Right lobe of liver (tissue), 4 donors: ENCODE data around the gene COMMD4.

ENCODE experiments used
- POLR2A ChIP-seq: fragments of 450-650 bp; IDR thresholded peaks from one replicate; pipeline ENCODE4 v1.6.1; 2017; ENCODE audit warnings: antibody characterized with exemption, mild to moderate bottlenecking
- TF ChIP-seq, protein P1 (sequence below), 4 donors: fragments of 200-600 bp in 3 of 4; fragments of 450-650 bp in 1 of 4; IDR thresholded peaks; one replicate each; pipeline versions ENCODE4 v1.5.1 to v1.8.0; 2016 to 2022; ENCODE audit warnings: antibody characterized with exemption in 4 of 4, mild to moderate bottlenecking in 2 of 4
- donor health status: DM: no; HTN: no; CAD: no.
- donor health status: DM: no; HTN: no; CAD: no.
- donor health status: DM: no; HTN: yes; CAD: no.

DNA sequence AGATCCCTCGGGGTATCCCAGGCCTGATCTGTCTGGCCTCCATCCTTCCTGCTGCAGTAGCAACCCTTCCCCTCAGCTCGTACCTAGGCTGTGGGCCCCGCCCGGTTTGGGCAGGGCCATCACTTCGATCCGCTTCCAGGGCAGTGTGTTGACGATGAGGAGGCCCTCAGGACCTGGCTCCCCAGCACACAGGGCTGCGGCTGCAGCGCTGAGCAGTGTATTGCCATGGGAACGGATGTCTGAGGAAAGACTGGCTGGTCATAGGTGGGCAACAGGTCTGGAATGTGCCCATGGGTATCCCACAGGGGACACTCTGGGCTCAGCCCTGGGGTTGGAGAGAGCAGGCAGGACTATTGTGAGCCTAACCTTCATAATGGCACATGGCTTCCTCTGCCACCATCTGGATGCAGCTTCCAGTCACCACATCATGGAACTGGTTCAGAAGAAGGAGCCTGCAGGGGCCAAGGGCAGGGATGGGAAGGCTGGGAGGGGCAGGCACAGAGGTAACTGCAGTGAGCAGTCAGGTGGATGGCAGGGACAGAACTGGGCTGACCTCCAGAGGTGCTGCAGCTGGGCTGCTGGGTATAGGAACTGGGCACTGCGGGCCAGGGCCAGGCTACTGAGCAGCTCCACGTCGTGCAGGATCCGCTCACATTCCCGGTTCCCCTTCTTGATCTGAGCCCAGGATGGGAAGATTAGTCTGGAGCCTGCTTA, 23.8 kb downstream of the COMMD4 start:
- TF ChIP-seq, protein P1, sequence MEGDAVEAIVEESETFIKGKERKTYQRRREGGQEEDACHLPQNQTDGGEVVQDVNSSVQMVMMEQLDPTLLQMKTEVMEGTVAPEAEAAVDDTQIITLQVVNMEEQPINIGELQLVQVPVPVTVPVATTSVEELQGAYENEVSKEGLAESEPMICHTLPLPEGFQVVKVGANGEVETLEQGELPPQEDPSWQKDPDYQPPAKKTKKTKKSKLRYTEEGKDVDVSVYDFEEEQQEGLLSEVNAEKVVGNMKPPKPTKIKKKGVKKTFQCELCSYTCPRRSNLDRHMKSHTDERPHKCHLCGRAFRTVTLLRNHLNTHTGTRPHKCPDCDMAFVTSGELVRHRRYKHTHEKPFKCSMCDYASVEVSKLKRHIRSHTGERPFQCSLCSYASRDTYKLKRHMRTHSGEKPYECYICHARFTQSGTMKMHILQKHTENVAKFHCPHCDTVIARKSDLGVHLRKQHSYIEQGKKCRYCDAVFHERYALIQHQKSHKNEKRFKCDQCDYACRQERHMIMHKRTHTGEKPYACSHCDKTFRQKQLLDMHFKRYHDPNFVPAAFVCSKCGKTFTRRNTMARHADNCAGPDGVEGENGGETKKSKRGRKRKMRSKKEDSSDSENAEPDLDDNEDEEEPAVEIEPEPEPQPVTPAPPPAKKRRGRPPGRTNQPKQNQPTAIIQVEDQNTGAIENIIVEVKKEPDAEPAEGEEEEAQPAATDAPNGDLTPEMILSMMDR (IDR thresholded peaks at IDR 0.05) = no peak
- no peak for TF ChIP-seq POLR2A
